ENCODE results near the gene TFR2. TPM values are rescaled to one million over a fixed set of nuclear protein-coding genes. Genes with fewer than 3 reads are reported as not detected.

TFR2 gene
- total RNA-seq, 4 donors from 2014 or later, result 0.43 to 2.0 TPM; not detected in 2

DNA sequence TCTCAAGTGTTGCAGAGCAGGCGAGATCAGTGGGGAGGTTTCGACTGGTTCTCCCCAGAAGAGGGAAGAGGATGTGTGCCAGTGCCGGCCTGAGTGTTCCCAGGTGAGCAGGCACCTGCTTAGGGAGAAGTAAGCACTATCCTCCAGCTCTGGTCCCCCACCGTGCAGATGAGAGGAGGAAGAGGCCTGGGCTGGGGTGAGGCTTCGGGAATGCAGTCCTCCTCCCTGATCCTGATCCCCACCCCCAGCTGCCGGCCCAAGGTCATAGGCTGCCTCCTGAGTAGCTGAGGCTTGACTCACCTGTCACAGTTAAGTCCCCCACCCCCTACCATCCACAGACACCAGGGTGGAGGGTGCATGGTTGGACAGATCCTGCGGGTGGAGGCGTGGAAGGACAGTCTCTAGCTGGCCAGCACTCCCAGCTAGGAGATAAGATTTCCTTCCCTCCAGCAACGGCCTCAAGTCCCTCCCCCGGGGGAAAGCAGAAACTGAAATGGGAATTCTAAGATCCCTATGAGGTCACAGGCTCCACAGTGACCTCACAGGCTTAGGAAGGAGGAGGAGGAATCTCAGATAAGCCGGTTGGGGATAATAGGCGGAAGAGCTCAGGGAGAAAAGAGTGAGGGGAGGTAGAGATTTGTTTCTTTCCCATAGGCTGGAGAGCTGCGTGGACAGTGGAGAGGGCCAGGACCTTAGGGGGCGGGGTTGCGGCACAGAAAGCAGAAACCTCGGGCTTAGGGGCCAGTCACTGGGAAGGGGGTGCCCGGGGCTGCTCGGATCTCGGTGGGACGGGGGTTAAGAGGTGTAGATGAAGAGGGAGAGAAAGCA, 56.5 kb downstream of the TFR2 start:
- DNase-seq, result peak in 1 of 2 donors; percentile 59
- TF ChIP-seq, protein P1, sequence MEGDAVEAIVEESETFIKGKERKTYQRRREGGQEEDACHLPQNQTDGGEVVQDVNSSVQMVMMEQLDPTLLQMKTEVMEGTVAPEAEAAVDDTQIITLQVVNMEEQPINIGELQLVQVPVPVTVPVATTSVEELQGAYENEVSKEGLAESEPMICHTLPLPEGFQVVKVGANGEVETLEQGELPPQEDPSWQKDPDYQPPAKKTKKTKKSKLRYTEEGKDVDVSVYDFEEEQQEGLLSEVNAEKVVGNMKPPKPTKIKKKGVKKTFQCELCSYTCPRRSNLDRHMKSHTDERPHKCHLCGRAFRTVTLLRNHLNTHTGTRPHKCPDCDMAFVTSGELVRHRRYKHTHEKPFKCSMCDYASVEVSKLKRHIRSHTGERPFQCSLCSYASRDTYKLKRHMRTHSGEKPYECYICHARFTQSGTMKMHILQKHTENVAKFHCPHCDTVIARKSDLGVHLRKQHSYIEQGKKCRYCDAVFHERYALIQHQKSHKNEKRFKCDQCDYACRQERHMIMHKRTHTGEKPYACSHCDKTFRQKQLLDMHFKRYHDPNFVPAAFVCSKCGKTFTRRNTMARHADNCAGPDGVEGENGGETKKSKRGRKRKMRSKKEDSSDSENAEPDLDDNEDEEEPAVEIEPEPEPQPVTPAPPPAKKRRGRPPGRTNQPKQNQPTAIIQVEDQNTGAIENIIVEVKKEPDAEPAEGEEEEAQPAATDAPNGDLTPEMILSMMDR (IDR thresholded peaks at IDR 0.05), result no peak
- TF ChIP-seq POLR2A (IDR thresholded peaks at IDR 0.05), result no peak
- H3K4me1 ChIP-seq, result peaks cover 6 to 23% of the 10 kb centered on the region in 2 donors
- H3K27ac ChIP-seq, result peak overlapping the region; percentile 89 to 91
- H3K27me3 ChIP-seq, result no peaks in the 10 kb centered on the region
- H3K9me3 ChIP-seq, result no peaks in the 10 kb centered on the region
- peak overlapping the region; percentile 86 to 98 for H3K4me3 ChIP-seq
- intact Hi-C loops (cut with DNase I; ENCODE audit: low total_unique reads), result loop anchor here (10.0 kb wide), 1 partner anchor 90 kb away; the partner anchor contains the start of gene GNB2
- H3K36me3 ChIP-seq, result no peaks in the 10 kb centered on the region

DNA sequence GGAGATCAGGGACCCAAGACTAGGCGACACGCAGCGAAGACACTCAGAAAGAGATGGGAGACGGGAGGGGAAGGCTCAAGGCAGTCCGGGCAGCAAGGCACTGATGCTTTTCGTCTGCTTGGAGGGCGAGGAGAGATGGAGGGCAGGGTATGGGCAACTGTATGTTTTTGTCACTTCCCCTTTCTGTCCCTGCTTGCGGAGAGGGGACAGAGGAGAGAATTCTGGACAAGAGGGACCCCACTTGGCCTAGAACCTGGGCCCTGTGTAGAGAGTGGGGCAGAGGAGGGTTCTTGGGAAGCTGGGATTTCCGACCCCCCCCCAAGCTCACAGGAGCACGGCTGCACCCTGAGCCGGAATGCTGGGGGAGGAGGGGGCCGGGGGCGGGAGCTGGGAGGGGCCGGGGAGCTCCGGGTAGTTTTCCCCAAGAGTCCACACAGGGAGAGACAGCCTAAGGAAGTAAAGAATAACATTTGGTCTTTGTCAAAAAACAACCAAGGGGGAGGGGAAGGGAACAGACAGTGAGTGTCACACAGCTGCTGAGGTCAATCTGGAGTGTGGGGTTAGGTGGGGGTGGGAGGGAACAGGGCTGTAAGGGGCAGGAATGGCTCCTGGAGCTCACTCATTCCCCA, 57.2 kb downstream of the TFR2 start:
- H3K36me3 ChIP-seq, result no peaks in the 10 kb centered on the region
- intact Hi-C loops (cut with DNase I; ENCODE audit: low total_unique reads), result loop anchor here (10.0 kb wide), 1 partner anchor 91 kb away; the partner anchor contains the start of gene GNB2
- no peaks in the 10 kb centered on the region for H3K9me3 ChIP-seq
- no peak for DNase-seq
- H3K4me3 ChIP-seq, result peak overlapping the region; percentile 5 to 86
- TF ChIP-seq POLR2A (IDR thresholded peaks at IDR 0.05), result no peak
- TF ChIP-seq, protein P1 (IDR thresholded peaks at IDR 0.05), result no peak
- no peaks in the 10 kb centered on the region for H3K27me3 ChIP-seq
- H3K4me1 ChIP-seq, result peaks cover 6 to 23% of the 10 kb centered on the region in 2 donors
- peak overlapping the region; percentile 89 to 91 for H3K27ac ChIP-seq

DNA sequence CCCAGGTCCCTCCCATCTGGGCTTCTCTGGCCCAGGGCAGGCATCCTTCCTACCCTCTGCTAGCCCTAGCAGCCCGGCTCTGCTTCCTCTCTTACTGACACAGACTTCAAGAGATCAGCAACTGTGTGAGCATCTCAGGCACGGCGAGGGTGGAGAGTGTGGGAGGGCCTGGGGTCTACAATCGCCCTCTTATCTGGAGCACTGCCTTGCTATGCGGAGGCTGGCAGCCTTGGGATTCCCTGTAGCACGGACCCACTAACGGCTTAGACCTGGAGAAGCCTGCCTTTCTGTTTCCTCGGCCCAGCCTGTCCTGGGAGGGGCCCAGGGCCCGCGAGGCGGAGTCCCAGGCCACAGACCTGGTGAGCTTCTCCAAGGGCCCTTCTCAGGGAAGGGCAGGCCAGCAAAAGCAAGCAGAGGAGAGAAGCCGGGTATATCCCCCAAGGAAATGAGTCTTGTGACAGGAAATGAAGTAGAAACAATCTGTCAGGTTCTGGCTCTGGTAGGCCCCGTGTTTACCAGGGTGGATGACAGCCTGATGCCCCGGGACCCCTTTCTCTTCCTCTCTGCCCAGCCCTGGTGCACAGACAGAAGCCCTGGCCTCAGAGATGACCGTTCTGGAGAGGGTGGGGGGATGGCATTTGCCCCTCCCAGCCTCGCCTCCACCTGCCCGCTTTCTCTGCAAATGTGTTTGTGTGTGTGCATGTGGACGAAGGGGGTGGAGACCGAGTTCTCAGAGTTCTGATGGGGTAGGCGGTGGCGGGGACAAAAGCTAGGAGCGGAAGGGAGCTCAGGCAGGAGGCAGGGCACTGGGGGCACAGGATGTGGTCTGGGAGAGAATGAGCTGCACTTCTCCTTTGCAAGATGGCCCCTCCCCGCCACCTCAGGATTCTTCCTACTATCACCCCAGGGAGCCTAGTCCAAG, 58.0 kb downstream of the TFR2 start:
- H3K9me3 ChIP-seq, result no peaks in the 10 kb centered on the region
- H3K36me3 ChIP-seq, result no peaks in the 10 kb centered on the region
- H3K27ac ChIP-seq, result peak overlapping the region; percentile 89 to 91
- peaks cover 6 to 23% of the 10 kb centered on the region in 2 donors for H3K4me1 ChIP-seq
- peak overlapping the region in 1 of 2 donors; percentile 86 for H3K4me3 ChIP-seq
- intact Hi-C loops (cut with DNase I; ENCODE audit: low total_unique reads), result loop anchor here (10.0 kb wide), 1 partner anchor 91 kb away; the partner anchor contains the start of gene GNB2
- TF ChIP-seq, protein P1 (IDR thresholded peaks at IDR 0.05), result no peak
- TF ChIP-seq POLR2A (IDR thresholded peaks at IDR 0.05), result no peak
- H3K27me3 ChIP-seq, result no peaks in the 10 kb centered on the region
- no peak for DNase-seq

DNA sequence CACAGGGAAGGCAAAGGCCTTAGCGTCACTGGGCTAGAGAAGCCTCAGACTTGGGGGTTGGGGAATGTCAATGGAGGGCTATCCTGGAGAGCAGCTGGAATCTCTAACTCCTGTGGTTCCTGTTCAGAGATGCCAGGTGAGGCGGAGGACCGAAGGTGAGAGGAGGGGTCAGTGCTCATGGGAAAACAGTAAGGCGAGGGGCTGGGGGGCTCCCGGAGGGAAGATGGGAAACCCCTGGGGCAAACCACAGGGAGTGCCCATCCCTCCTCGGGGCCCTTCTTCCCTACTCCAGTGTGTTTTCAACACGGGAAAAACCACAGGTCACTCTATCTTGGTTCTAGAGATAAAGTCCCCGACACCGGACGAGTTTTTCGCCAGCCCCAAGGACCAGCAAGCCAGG, 58.7 kb downstream of the TFR2 start:
- intact Hi-C loops (cut with DNase I; ENCODE audit: low total_unique reads), result loop anchor here (10.0 kb wide), 1 partner anchor 92 kb away; the partner anchor contains the start of gene GNB2
- H3K36me3 ChIP-seq, result no peaks in the 10 kb centered on the region
- H3K27ac ChIP-seq, result peak overlapping the region; percentile 27 to 91

More for the DNA sequence above, 58.7 kb downstream of the TFR2 start:
- H3K4me3 ChIP-seq, result no peak overlapping the region
- no peaks in the 10 kb centered on the region for H3K9me3 ChIP-seq
- no peak for DNase-seq
- peaks cover 6 to 23% of the 10 kb centered on the region in 2 donors for H3K4me1 ChIP-seq
- H3K27me3 ChIP-seq, result no peaks in the 10 kb centered on the region
- no peak for TF ChIP-seq POLR2A (IDR thresholded peaks at IDR 0.05)
- TF ChIP-seq, protein P1 (IDR thresholded peaks at IDR 0.05), result no peak
